ENCODE results near the gene PADI3. TPM values are rescaled to one million over a fixed set of nuclear protein-coding genes. Genes with fewer than 3 reads are reported as not detected.

The PADI3 gene
- total RNA-seq, 1 donor from 2014 or later: not detected

GRCh38 chr1:17210176-17210575 is 38.7 kb upstream of the PADI3 start:
- H3K4me1 Mint-ChIP-seq (ENCODE audit: unreplicated experiment): peaks cover 6% of the 10 kb centered on the region
- H3K27me3 Mint-ChIP-seq (ENCODE audit: unreplicated experiment): peaks cover 5% of the 10 kb centered on the region
- H3K27ac Mint-ChIP-seq (ENCODE audit: unreplicated experiment): no peak overlapping the region
- TF ChIP-seq, protein P1, sequence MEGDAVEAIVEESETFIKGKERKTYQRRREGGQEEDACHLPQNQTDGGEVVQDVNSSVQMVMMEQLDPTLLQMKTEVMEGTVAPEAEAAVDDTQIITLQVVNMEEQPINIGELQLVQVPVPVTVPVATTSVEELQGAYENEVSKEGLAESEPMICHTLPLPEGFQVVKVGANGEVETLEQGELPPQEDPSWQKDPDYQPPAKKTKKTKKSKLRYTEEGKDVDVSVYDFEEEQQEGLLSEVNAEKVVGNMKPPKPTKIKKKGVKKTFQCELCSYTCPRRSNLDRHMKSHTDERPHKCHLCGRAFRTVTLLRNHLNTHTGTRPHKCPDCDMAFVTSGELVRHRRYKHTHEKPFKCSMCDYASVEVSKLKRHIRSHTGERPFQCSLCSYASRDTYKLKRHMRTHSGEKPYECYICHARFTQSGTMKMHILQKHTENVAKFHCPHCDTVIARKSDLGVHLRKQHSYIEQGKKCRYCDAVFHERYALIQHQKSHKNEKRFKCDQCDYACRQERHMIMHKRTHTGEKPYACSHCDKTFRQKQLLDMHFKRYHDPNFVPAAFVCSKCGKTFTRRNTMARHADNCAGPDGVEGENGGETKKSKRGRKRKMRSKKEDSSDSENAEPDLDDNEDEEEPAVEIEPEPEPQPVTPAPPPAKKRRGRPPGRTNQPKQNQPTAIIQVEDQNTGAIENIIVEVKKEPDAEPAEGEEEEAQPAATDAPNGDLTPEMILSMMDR (IDR thresholded peaks at IDR 0.05; ENCODE audit: unreplicated experiment): no peak
- no peak overlapping the region for H3K4me3 Mint-ChIP-seq (ENCODE audit: unreplicated experiment)
- H3K36me3 Mint-ChIP-seq (ENCODE audit: low read depth, unreplicated experiment): no peaks in the 10 kb centered on the region
- no peaks in the 10 kb centered on the region for H3K9me3 Mint-ChIP-seq (ENCODE audit: unreplicated experiment)
- DNase-seq (ENCODE audit: low spot score): no peak

DNA sequence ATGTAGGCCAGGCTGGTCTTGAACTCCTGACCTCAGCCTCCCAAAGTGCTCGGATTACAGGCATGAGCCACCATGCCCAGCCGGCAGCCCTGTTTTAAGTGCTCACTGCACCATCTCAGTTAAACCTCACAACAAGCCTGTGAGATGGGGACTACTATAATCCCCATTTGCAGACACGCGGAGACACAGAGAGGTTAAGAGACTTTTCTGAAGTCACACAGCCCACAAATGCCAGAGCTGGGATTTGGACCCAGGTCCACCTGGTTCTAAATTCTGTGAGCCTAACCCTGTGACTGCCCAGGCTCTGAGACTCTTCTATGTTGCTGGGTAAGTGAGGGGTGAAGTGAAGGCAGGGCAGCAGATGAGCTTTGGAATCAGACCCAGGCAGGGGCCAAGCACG is 37.5 kb upstream of the PADI3 start:
- DNase-seq (ENCODE audit: low spot score): no peak
- TF ChIP-seq, protein P1 (IDR thresholded peaks at IDR 0.05; ENCODE audit: unreplicated experiment): no peak
- Mint-ChIP-seq H3K27ac (ENCODE audit: unreplicated experiment) (no peak overlapping the region), H3K4me3 (ENCODE audit: unreplicated experiment) (no peak overlapping the region), H3K9me3 (ENCODE audit: unreplicated experiment) (no peaks in the 10 kb centered on the region), H3K36me3 (ENCODE audit: low read depth, unreplicated experiment) (no peaks in the 10 kb centered on the region), H3K4me1 (ENCODE audit: unreplicated experiment) (peaks cover 6% of the 10 kb centered on the region), H3K27me3 (ENCODE audit: unreplicated experiment) (peaks cover 9% of the 10 kb centered on the region)

DNA sequence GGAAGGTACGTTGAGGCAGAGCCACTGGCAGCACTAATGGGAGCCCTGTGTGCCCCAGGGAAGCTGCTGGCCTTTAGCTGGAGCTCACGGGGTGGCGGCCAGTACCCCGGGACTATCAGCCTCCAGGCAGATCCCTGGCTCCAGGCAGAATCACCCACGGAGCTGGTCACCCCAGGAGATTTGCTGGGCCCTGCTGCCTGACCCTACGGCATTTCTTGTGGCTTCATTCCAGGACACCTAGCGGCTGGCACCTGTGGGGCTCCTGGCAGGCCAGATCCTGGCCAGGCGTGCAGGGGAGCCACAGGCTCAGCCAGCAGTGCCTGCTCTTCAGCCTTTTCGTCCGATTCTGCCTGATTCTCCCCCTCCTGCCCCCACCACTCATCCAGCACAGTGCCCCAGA is 36.9 kb upstream of the PADI3 start:
- H3K36me3 Mint-ChIP-seq (ENCODE audit: low read depth, unreplicated experiment): no peaks in the 10 kb centered on the region
- no peak overlapping the region for H3K27ac Mint-ChIP-seq (ENCODE audit: unreplicated experiment)
- peaks cover 6% of the 10 kb centered on the region for H3K4me1 Mint-ChIP-seq (ENCODE audit: unreplicated experiment)
- no peak overlapping the region for H3K4me3 Mint-ChIP-seq (ENCODE audit: unreplicated experiment)
- TF ChIP-seq, protein P1 (IDR thresholded peaks at IDR 0.05; ENCODE audit: unreplicated experiment): no peak
- peaks cover 9% of the 10 kb centered on the region for H3K27me3 Mint-ChIP-seq (ENCODE audit: unreplicated experiment)
- H3K9me3 Mint-ChIP-seq (ENCODE audit: unreplicated experiment): no peaks in the 10 kb centered on the region
- DNase-seq (ENCODE audit: low spot score): no peak

DNA sequence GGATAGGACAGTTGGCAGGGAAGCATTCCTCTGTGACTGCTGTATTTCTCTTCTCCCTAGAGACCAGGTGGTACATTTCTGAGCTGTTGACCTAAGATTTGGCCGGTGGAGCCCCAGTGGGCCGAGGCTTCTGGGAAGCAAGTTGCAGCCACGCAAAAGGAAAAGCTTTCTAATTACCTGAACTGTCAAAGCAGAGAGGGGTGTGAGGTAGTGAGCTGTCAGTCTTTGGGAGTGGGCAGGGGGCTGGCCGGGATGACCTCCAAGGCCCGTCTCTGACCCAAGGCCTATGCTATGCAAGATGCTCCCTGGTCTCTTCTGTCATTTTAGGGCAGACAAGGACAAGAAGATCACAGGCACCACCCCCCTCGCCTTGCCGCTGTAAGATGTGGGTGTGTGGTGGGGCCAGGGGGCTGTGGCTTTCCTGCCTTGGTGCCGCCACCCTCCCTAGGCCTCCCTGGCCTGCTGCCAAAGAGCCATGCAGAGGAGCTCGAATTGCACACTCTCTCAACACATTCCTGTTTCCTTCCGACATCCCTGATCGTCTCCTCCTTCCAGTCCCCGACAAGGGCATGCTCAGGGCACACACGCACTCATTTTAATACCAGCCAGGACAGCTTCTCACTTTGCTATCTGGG is 36.3 kb upstream of the PADI3 start:
- TF ChIP-seq, protein P1 (IDR thresholded peaks at IDR 0.05; ENCODE audit: unreplicated experiment): no peak
- DNase-seq (ENCODE audit: low spot score): no peak
- H3K4me3 Mint-ChIP-seq (ENCODE audit: unreplicated experiment): no peak overlapping the region
- H3K9me3 Mint-ChIP-seq (ENCODE audit: unreplicated experiment): no peaks in the 10 kb centered on the region
- no peaks in the 10 kb centered on the region for H3K36me3 Mint-ChIP-seq (ENCODE audit: low read depth, unreplicated experiment)
- H3K27me3 Mint-ChIP-seq (ENCODE audit: unreplicated experiment): peaks cover 9% of the 10 kb centered on the region
- no peak overlapping the region for H3K27ac Mint-ChIP-seq (ENCODE audit: unreplicated experiment)
- H3K4me1 Mint-ChIP-seq (ENCODE audit: unreplicated experiment): peaks cover 6% of the 10 kb centered on the region

DNA sequence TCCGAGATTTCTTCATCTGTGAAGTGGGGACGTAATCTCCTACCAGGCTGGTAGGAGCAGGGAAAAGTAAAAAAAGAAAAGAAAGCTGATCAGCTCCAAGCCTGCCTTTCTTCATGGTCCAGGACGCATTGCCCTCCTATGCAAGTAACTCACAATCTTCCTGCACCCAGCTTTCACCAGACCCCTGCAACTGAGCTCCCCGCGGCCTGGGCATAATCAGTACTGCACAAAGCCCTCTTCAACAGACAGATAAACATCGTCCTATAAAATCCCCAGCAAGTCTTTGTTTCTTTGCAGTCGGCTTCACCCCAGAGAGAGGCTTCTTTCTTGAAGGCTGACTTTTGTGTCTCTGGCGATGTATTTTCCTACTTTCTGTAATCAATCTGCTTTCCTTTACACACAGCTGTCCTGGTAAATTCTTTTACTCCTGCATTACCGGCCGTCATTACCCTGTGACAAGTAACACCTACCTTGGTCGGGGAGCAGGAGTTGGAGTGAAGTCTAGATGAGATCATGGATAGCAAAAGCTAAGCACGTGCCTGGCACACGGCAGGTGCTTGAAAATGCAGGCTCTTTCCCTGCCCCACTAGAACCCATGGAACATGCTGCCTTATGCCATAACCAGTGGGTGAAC is 35.6 kb upstream of the PADI3 start:
- DNase-seq (ENCODE audit: low spot score): no peak
- Mint-ChIP-seq H3K27me3 (ENCODE audit: unreplicated experiment) (peaks cover 9% of the 10 kb centered on the region), H3K4me3 (ENCODE audit: unreplicated experiment) (no peak overlapping the region), H3K4me1 (ENCODE audit: unreplicated experiment) (peaks cover 6% of the 10 kb centered on the region), H3K27ac (ENCODE audit: unreplicated experiment) (no peak overlapping the region), H3K9me3 (ENCODE audit: unreplicated experiment) (no peaks in the 10 kb centered on the region), H3K36me3 (ENCODE audit: low read depth, unreplicated experiment) (no peaks in the 10 kb centered on the region)
- TF ChIP-seq, protein P1 (IDR thresholded peaks at IDR 0.05; ENCODE audit: unreplicated experiment): no peak
